Mammary epithelial cell (primary cell): Measurements from ENCODE around the gene ST3GAL5.

Experiments used
- EZH2 ChIP-seq: IDR thresholded peaks from 2 replicates; pipeline ENCODE4 v1.6.1; 2012; ENCODE audit warnings: low read length, inconsistent platforms, borderline replicate concordance
- TF ChIP-seq, protein P1 (sequence below), 2 donors: IDR thresholded peaks in 1 of 2; conservative IDR thresholded peaks in 1 of 2; 2 replicates each; pipeline ENCODE4 v1.5.1; 2011 to 2012; ENCODE audit warnings: inconsistent platforms in 2 of 2, low read length in 2 of 2, mild to moderate bottlenecking in 2 of 2, control low read depth in 1 of 2, low read depth in 1 of 2; ENCODE audit not compliant: insufficient read depth in 1 of 2; ENCODE audit errors: extremely low read depth in 1 of 2

DNA sequence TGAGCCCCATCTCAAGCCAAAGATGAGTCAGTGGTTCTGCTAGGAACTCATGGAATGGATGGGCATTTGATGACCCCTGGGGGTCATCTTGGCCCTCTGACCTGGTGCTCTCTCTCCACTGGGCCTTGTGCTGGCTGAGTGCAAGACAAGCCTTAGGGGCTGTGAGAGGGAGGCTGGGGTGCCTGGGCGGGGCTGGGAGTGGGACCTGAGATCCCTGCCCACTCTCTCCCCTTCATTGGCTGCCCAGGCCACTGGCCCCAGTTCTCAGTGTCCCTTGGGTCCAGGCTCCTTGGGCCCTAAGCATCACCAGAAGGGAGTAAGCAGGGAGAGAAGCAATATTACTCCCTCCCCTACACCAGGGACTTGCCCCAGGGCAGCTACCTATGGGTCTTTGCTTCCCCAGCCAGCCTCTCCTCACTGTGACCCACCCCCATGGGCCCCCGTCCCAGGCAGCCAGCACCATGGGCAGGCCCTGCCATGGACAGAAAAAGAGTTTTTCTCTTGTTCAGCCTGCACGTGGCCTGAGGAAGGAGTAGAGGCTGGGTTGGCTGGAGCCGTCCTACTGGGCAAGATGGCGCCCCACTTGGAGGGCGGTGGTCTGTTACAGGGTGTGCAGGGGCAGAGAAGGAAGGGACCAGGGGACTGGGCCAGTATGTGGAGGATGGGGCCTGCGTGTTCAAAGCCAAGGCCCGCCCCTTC is 101.4 kb downstream of the ST3GAL5 start:
- TF ChIP-seq, protein P1, sequence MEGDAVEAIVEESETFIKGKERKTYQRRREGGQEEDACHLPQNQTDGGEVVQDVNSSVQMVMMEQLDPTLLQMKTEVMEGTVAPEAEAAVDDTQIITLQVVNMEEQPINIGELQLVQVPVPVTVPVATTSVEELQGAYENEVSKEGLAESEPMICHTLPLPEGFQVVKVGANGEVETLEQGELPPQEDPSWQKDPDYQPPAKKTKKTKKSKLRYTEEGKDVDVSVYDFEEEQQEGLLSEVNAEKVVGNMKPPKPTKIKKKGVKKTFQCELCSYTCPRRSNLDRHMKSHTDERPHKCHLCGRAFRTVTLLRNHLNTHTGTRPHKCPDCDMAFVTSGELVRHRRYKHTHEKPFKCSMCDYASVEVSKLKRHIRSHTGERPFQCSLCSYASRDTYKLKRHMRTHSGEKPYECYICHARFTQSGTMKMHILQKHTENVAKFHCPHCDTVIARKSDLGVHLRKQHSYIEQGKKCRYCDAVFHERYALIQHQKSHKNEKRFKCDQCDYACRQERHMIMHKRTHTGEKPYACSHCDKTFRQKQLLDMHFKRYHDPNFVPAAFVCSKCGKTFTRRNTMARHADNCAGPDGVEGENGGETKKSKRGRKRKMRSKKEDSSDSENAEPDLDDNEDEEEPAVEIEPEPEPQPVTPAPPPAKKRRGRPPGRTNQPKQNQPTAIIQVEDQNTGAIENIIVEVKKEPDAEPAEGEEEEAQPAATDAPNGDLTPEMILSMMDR (conservative IDR thresholded peaks at IDR 0.05 in 1 of 2, IDR thresholded peaks at IDR 0.05 in 1 of 2; ENCODE audit: extremely low read depth in 1 of 2, insufficient read depth in 1 of 2, low read depth in 1 of 2, low read length in 2 of 2): no peak
- no peak for TF ChIP-seq EZH2
